ENCODE measurements around the gene TBC1D9B.

- TF ChIP-seq CTCF (conservative IDR thresholded peaks at IDR 0.05 in 1 of 2, IDR thresholded peaks at IDR 0.05 in 1 of 2; ENCODE audit: extremely low read depth in 1 of 2, insufficient read depth in 1 of 2, low read depth in 1 of 2, low read length in 2 of 2) (no peak), EZH2 (IDR thresholded peaks at IDR 0.05; ENCODE audit: borderline replicate concordance, low read length) (no peak)
Measured at GRCh38 chr5:179905161-179905560, 2.5 kb downstream of the TBC1D9B start.
